Liver (tissue), 9 donors: Measurements from ENCODE around the gene PGBD5. TPM values are rescaled to one million over a fixed set of nuclear protein-coding genes. Genes with fewer than 3 reads are reported as not detected.

Experiments used
- DNase-seq: peaks from one replicate; pipeline ENCODE4 v3.0.0-alpha.2; 2017; ENCODE audit warnings: low spot score
- H3K27ac ChIP-seq, 2 donors: one replicate each; pipeline ENCODE4 v1.7.0; 2013; ENCODE audit warnings: inconsistent platforms in 2 of 2, low read length in 2 of 2, control low read depth in 1 of 2, low read depth in 1 of 2, mild to moderate bottlenecking in 1 of 2
- H3K27me3 ChIP-seq, 4 donors: one replicate each; pipeline versions ENCODE4 v1.6.1 to v1.7.0; 2013; ENCODE audit warnings: low read length in 3 of 4, inconsistent platforms in 1 of 4, mild to moderate bottlenecking in 1 of 4, moderate library complexity in 1 of 4; ENCODE audit not compliant: control insufficient read depth in 4 of 4, insufficient read depth in 4 of 4
- H3K36me3 ChIP-seq, 4 donors: one replicate each; pipeline versions ENCODE4 v1.6.1 to v1.7.0; 2013; ENCODE audit warnings: low read length in 3 of 4, mild to moderate bottlenecking in 3 of 4, low read depth in 1 of 4, moderate library complexity in 1 of 4; ENCODE audit not compliant: control insufficient read depth in 4 of 4, insufficient read depth in 3 of 4
- H3K4me1 ChIP-seq, 4 donors: one replicate each; pipeline versions ENCODE4 v1.6.1 to v1.7.0; 2013; ENCODE audit warnings: low read length in 3 of 4, mild to moderate bottlenecking in 3 of 4, moderate library complexity in 1 of 4; ENCODE audit not compliant: control insufficient read depth in 4 of 4, insufficient read depth in 4 of 4
- H3K4me3 ChIP-seq, 3 donors: one replicate each; pipeline versions ENCODE4 v1.6.1 to v1.7.0; 2013; ENCODE audit warnings: low read length in 3 of 3, control low read depth in 1 of 3, low read depth in 1 of 3, mild to moderate bottlenecking in 1 of 3
- H3K9ac ChIP-seq, 2 donors: one replicate each; pipeline ENCODE4 v1.7.0; 2013; ENCODE audit warnings: low read length in 2 of 2, mild to moderate bottlenecking in 2 of 2, moderate library complexity in 2 of 2, control low read depth in 1 of 2, low read depth in 1 of 2
- H3K9me3 ChIP-seq, 4 donors: one replicate each; pipeline versions ENCODE4 v1.6.1 to v1.7.0; 2013; ENCODE audit warnings: low read length in 3 of 4; ENCODE audit not compliant: control insufficient read depth in 4 of 4
- ATF3 ChIP-seq: IDR thresholded peaks from 2 replicates; pipeline ENCODE4 v1.6.1; 2016; ENCODE audit warnings: antibody characterized with exemption
- EGR1 ChIP-seq, 2 donors: IDR thresholded peaks; 2 replicates each; pipeline ENCODE4 v1.6.1; 2016 to 2018; ENCODE audit warnings: antibody characterized with exemption in 2 of 2, low read depth in 2 of 2
- FOXA1 ChIP-seq: IDR thresholded peaks from 2 replicates; pipeline ENCODE4 v1.6.1; 2016; ENCODE audit warnings: antibody characterized with exemption
- FOXA2 ChIP-seq: IDR thresholded peaks from 2 replicates; pipeline ENCODE4 v1.6.1; 2016; ENCODE audit warnings: antibody characterized with exemption
- GABPA ChIP-seq, 2 donors: IDR thresholded peaks in 1 of 2; conservative IDR thresholded peaks in 1 of 2; 2 replicates each; pipeline ENCODE4 v1.6.1; 2016; ENCODE audit warnings: antibody characterized with exemption in 2 of 2, mild to moderate bottlenecking in 1 of 2, moderate library complexity in 1 of 2
- HNF4A ChIP-seq, 2 donors: conservative IDR thresholded peaks; 2 replicates each; pipeline ENCODE4 v1.6.1; 2016; ENCODE audit warnings: antibody characterized with exemption in 2 of 2, mild to moderate bottlenecking in 2 of 2
- HNF4G ChIP-seq: IDR thresholded peaks from 2 replicates; pipeline ENCODE4 v1.6.1; 2016; ENCODE audit warnings: antibody characterized with exemption
- JUND ChIP-seq, 2 donors: IDR thresholded peaks; 2 replicates each; pipeline ENCODE4 v1.6.1; 2016; ENCODE audit warnings: antibody characterized with exemption in 2 of 2
- NR2F2 ChIP-seq: IDR thresholded peaks from 2 replicates; pipeline ENCODE4 v1.6.1; 2016; ENCODE audit warnings: antibody characterized with exemption
- RAD21 ChIP-seq, 2 donors: IDR thresholded peaks; 2 replicates each; pipeline ENCODE4 v1.6.1; 2016; ENCODE audit warnings: antibody characterized with exemption in 2 of 2, mild to moderate bottlenecking in 2 of 2
- REST ChIP-seq: IDR thresholded peaks from 2 replicates; pipeline ENCODE4 v1.6.1; 2016; ENCODE audit warnings: antibody characterized with exemption, mild to moderate bottlenecking
- RXRA ChIP-seq, 2 donors: IDR thresholded peaks; 2 replicates each; pipeline ENCODE4 v1.6.1; 2017 to 2018; ENCODE audit warnings: antibody characterized with exemption in 2 of 2, mild to moderate bottlenecking in 1 of 2
- SP1 ChIP-seq: IDR thresholded peaks from 2 replicates; pipeline ENCODE4 v1.6.1; 2018; ENCODE audit warnings: antibody characterized with exemption, mild to moderate bottlenecking
- TAF1 ChIP-seq: conservative IDR thresholded peaks from 2 replicates; pipeline ENCODE4 v1.6.1; 2016; ENCODE audit warnings: antibody characterized with exemption, mild to moderate bottlenecking
- WGBS: extraction: QIAGEN DNeasy Blood & Tissue Kit; methylation state at CpG from one replicate; pipeline ENCODE4 v1.1.7; 2013; 5-methylcytosine and 5-hydroxymethylcytosine counted together
- polyA plus RNA-seq, 2 donors: library from polyadenylated mRNA; stranded (reverse) in 1 of 2; unstranded in 1 of 2; fragments of 200-250 nt in 1 of 2; fragments of >200 nt in 1 of 2; fragmentation: Nextera tagmentation in 1 of 2; extraction: Ambion mirVana in 1 of 2; gene quantifications; one replicate each; pipeline versions ENCODE4 v1.2.1 to v1.2.3, GENCODE V29; 2013 to 2015
- total RNA-seq, 2 donors: library from RNA; depleted of rRNA; stranded (reverse); fragments of >200 nt; gene quantifications; one replicate each; pipeline ENCODE4 v1.2.3, GENCODE V29; 2014
- TF ChIP-seq, protein P1 (sequence below): IDR thresholded peaks from 2 replicates; pipeline ENCODE4 v1.6.1; 2016; ENCODE audit warnings: antibody characterized with exemption
- TF ChIP-seq, protein P2 (sequence below): fragments of 150-350 bp; IDR thresholded peaks from 2 replicates; pipeline ENCODE4 v1.5.1; 2017; ENCODE audit warnings: improper control_type of control experiment, low read depth, low read length; ENCODE audit not compliant: missing input control
- TF ChIP-seq, protein P3 (sequence below): IDR thresholded peaks from 2 replicates; pipeline ENCODE4 v1.6.1; 2016; ENCODE audit warnings: antibody characterized with exemption
- donor health status: healthy.
- donor health status: healthy.
- donor health status: healthy.
- donor health status: healthy.
- donor health status: healthy.

PGBD5 gene
- total and polyA plus RNA-seq, 4 donors: 0.88 to 5.4 (median 2.7) TPM

- TF ChIP-seq, protein P1, sequence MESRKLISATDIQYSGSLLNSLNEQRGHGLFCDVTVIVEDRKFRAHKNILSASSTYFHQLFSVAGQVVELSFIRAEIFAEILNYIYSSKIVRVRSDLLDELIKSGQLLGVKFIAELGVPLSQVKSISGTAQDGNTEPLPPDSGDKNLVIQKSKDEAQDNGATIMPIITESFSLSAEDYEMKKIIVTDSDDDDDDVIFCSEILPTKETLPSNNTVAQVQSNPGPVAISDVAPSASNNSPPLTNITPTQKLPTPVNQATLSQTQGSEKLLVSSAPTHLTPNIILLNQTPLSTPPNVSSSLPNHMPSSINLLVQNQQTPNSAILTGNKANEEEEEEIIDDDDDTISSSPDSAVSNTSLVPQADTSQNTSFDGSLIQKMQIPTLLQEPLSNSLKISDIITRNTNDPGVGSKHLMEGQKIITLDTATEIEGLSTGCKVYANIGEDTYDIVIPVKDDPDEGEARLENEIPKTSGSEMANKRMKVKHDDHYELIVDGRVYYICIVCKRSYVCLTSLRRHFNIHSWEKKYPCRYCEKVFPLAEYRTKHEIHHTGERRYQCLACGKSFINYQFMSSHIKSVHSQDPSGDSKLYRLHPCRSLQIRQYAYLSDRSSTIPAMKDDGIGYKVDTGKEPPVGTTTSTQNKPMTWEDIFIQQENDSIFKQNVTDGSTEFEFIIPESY: no peak
- no peak for TF ChIP-seq TAF1
- no peak for TF ChIP-seq ATF3
- no peak for TF ChIP-seq FOXA2
Observed at GRCh38 chr1:230308821-230309220, 117.3 kb downstream of the PGBD5 start (continued).

DNA sequence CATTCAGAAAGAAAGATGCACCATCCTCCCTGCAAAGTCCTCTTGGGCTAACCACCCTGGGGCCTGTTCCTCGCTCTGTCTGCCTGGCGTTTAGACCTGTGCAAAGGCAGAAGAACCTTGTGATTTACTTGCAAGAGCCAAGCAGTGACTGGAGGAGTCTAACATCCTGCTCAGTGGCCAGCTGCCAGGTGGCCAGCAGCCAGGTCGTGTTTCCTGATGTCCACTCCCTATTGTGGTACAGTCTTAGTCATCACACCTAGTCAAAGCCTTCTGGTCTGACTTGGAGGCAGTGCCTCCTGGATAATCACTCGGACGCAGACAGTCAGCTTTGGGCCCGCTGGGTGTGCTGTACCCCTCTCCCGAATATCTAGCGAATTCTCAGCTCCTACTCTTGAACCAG lies 118.1 kb downstream of the PGBD5 start:
- Histone ChIP-seq H3K9me3 (no peaks in the 10 kb centered on the region), H3K27me3 (no peaks in the 10 kb centered on the region), H3K36me3 (no peaks in the 10 kb centered on the region), H3K4me3 (no peak overlapping the region), H3K27ac (no peak overlapping the region), H3K4me1 (peaks cover 0 to 7% (median 1%) of the 10 kb centered on the region in 4 donors), H3K9ac (no peak overlapping the region)
- TF ChIP-seq ATF3: no peak
- TF ChIP-seq JUND (IDR thresholded peaks at IDR 0.05): no peak
- WGBS: 80% methylated on average over 8 of the region's 8 CpGs
- no peak for DNase-seq

DNA sequence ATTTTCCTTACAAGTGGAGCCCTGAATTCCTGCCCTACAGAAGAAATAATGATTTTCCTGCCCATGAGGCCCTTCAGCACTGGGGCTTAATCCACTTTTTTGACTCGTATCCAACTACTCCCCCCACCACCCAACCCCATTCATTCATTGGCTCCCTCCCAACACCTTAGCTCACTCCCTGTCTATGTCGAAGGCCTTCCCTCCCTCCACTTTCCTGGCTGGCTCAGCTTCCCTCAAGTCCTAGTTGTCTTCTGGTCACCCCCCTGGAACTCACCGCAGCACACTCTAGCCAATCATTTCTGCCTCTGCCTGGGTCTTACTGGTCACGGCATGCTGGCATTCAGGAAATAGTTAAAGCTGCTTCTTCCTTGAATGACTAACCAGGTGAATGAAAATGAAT lies 118.9 kb downstream of the PGBD5 start:
- H3K27ac ChIP-seq: no peak overlapping the region
- H3K36me3 ChIP-seq: no peaks in the 10 kb centered on the region
- no peak overlapping the region for H3K9ac ChIP-seq
- 81% methylated on average over 4 of the region's 4 CpGs for WGBS
- TF ChIP-seq RAD21 (IDR thresholded peaks at IDR 0.05) (no peak), TAF1 (no peak), NR2F2 (no peak), HNF4G (no peak), ATF3 (no peak), SP1 (no peak), RXRA (IDR thresholded peaks at IDR 0.05) (no peak), GABPA (IDR thresholded peaks at IDR 0.05 in 1 of 2, conservative IDR thresholded peaks at IDR 0.05 in 1 of 2) (no peak), REST (no peak), JUND (IDR thresholded peaks at IDR 0.05) (no peak), FOXA1 (no peak), EGR1 (IDR thresholded peaks at IDR 0.05; ENCODE audit: low read depth in 2 of 2) (no peak), FOXA2 (no peak), HNF4A (conservative IDR thresholded peaks at IDR 0.05) (no peak)
- TF ChIP-seq, protein P2, sequence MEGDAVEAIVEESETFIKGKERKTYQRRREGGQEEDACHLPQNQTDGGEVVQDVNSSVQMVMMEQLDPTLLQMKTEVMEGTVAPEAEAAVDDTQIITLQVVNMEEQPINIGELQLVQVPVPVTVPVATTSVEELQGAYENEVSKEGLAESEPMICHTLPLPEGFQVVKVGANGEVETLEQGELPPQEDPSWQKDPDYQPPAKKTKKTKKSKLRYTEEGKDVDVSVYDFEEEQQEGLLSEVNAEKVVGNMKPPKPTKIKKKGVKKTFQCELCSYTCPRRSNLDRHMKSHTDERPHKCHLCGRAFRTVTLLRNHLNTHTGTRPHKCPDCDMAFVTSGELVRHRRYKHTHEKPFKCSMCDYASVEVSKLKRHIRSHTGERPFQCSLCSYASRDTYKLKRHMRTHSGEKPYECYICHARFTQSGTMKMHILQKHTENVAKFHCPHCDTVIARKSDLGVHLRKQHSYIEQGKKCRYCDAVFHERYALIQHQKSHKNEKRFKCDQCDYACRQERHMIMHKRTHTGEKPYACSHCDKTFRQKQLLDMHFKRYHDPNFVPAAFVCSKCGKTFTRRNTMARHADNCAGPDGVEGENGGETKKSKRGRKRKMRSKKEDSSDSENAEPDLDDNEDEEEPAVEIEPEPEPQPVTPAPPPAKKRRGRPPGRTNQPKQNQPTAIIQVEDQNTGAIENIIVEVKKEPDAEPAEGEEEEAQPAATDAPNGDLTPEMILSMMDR: no peak
- TF ChIP-seq, protein P3, sequence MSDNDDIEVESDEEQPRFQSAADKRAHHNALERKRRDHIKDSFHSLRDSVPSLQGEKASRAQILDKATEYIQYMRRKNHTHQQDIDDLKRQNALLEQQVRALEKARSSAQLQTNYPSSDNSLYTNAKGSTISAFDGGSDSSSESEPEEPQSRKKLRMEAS: no peak
- TF ChIP-seq, protein P1: no peak
- H3K4me1 ChIP-seq: peaks cover 0 to 7% (median 1%) of the 10 kb centered on the region in 4 donors
- H3K9me3 ChIP-seq: no peaks in the 10 kb centered on the region
- no peak overlapping the region for H3K4me3 ChIP-seq
- no peaks in the 10 kb centered on the region for H3K27me3 ChIP-seq
- no peak for DNase-seq
